Stimulated activated CD8-positive, alpha-beta memory T cell treated with anti-CD3 and anti-CD28 coated beads, Interleukin-15, amount 100 ng/mL, for 24 hours (primary cell): ENCODE data around the gene ATP11C.
"Not testable (repeated sequence)": the region's sequence is repeated elsewhere in the genome, so short reads cannot be mapped to it uniquely, and the experiment has no call there.

Experiments
- DNase-seq: peaks from one replicate; pipeline ENCODE4 v3.0.0-alpha.2; 2020; ENCODE audit warnings: low read depth

The ATP11C gene

GRCh38 chrX:139851730-139852129 lies 81.1 kb downstream of the ATP11C start:
- no peak for DNase-seq

DNA sequence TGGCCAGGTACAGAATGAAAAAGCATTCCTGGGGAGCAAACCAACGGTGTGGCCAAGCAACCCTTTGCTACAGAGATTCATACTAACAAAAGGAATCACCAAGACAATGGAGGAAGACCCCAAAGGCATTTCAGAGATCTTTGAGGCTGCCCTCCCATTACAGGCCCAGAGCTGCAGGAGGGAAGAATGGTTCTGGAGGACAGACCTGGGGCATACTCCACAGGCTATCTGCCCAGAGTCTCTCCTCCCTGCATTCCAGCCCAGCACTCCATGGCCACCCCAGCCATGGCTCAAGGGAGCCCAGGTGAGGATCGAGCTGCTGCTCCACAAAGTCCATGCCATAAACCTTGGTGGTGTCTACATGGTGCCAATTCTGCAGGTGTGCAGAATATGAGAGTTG lies 81.9 kb downstream of the ATP11C start:
- DNase-seq = no peak

GRCh38 chrX:139844884-139845283 lies 88.0 kb downstream of the ATP11C start:
- no peak for DNase-seq

GRCh38 chrX:139844163-139844562 lies 88.7 kb downstream of the ATP11C start:
- no peak for DNase-seq

- DNase-seq = no peak
Measured at GRCh38 chrX:139842326-139843185, 90.3 kb downstream of the ATP11C start.

DNA sequence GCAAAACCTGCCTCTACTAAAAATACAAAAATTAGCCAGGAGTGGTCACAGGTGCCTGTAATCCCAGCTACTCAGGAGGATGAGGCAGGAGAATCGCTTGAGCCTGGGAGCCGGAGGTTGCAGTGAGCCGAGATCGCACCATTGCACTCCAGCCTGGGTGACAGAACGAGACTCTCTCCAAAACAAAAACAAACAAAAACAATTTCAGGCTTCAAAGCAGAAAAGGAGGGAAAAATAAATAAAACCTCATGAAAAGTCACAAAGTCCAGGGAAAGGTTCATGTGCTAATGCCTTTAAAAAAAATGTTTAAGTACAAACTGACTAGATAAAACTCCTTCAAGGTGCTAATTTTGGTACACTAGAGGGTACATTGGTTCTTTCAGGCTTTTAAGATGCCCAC lies 96.5 kb downstream of the ATP11C start:
- DNase-seq = not testable (repeated sequence)

- DNase-seq = no peak
Measured at GRCh38 chrX:139834879-139835278, 98.0 kb downstream of the ATP11C start.

DNA sequence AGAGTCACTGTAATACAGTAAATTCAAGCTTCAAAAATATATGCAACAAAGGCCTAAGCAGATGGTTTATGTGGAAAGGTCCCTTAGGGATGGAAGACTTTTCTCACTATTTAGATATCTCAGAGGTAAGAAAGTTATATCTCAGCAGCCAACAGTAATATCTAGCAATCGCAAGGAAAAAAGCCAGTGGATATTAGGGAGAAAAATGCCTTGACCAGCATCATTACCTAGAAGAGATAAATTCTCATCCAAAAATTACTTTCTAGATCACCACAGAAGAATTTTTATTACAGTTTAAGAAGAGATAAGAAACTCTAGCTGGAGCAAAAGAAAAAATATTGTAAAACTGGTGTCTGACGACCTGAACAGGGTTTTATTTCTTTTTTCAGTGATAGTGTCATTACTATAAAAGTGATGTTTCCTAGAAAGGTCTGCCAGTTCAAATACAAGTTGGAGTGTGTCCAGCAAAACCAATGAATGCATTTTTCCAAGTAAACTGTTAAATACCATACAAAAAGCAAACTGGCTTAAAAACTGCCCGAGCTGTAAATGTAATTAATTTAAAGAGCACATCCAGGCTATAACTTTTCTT lies 100.0 kb downstream of the ATP11C start:
- no peak for DNase-seq

- no peak for DNase-seq
Measured at GRCh38 chrX:139831675-139832456, 101.0 kb downstream of the ATP11C start.

- DNase-seq = no peak
Measured at GRCh38 chrX:139831017-139831416, 101.8 kb downstream of the ATP11C start.

DNA sequence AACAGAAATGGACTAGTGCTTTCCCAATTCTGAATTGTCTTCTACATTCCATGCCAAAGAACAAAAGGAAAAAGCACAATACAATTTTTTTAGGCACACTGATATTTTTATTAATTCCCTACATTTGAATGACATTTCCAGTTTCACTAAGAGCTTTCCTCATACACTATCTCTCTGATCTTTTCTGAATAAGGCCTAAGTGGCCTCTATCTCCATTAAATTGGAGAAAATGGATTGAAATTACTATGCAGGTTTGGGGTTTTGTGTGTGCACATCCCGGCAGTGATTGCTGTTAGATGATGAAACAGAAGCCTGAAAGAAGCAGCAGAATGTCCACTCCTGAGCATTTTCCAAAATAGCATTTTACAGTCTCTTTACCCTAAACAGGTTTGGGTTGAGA lies 104.0 kb downstream of the ATP11C start:
- no peak for DNase-seq

GRCh38 chrX:139828033-139828432 lies 104.8 kb downstream of the ATP11C start:
- no peak for DNase-seq

DNA sequence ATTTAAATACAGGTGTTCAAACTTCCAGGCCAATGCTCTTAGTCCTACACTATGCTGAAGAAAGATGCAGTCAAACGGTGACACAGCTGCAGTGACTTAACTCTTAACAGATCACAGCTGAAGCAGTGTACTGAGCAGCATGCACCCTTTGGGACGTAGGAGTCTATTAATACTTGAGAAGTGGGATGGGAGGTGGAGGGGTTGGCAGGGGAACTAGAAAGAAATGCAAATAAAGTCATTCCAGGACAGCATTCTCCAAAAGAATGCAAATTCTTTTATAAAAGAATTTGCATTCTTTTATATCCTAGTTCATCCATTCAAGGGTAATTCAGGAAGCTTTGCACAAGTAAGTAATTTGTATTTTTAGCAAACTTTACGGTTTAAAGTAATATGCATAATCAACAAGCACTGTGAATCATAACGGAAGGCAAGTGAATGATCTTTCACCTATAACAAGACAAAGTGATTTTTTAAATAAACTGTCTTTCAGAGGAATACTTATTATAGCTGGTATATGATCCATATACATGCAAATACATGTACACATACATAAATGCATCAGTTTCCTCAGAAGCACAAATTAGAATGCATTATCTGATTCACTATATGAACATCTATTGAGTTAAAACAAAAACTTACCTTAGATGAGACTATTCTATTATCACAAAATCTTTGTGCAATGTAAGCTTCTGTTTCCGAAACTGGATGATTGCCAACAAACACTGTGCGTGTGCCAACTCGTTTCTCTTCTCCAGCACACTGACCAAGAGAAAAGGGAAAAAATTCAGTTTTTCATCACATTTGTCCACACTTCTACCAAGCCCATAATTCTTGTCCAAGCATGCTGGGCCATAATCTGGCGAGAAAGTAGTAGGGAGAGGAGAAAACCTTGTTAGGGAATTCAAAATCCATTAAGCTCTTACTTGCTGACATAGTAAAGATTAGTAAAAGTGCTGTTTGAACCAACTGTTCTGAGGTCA lies 106.5 kb downstream of the ATP11C start:
- DNase-seq = no peak

- no peak for DNase-seq
Measured at GRCh38 chrX:139825618-139826017, 107.2 kb downstream of the ATP11C start.

DNA sequence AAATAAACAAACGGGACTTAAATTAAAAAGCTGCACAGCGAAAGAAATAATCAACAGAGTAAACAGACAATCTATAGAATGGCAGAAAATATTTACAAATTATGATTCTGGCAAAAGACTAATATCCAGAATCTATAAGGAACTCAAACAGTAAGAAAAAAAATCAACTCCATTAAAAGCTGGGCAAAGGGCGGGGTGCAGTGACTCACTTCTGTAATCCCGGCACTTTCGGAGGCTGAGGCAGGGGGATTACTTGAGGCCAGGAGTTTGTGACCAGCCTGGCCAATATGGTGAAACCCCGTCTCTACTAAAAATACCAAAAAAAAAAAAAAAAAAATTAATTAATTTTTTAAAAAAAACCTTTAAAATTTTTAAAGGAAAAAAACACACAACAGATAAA lies 109.0 kb downstream of the ATP11C start:
- no peak for DNase-seq

DNA sequence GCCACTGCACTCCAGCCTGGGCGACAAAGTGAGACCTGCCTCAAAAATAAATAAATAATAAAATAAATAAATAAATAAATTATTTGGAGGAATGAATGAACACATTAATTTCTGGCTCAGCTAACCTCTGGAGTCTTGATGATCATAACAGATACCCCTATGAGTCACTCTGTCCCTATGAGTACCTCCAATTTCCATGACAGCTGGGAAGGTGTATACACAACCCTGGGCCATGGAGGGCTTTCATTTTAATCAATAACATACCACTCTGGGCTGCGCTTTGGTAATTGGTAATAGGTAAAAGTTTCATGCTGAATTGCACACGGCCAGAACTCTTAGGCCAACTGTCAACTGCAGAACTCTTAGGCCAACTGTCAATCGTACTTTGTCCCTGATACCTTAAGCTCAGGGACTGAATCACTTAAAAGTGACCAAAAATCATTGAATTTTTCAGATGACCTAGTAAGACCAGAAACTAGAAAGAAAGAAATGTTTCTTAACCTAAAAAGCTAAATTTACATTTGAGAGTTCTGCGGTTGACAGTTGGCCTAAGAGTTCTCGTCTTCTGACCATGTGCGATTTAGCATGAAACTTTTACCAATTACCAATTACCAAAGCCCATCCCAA lies 112.4 kb downstream of the ATP11C start:
- no peak for DNase-seq

GRCh38 chrX:139816204-139816603 lies 116.6 kb downstream of the ATP11C start:
- DNase-seq = no peak

GRCh38 chrX:139815771-139816170 lies 117.1 kb downstream of the ATP11C start:
- no peak for DNase-seq

DNA sequence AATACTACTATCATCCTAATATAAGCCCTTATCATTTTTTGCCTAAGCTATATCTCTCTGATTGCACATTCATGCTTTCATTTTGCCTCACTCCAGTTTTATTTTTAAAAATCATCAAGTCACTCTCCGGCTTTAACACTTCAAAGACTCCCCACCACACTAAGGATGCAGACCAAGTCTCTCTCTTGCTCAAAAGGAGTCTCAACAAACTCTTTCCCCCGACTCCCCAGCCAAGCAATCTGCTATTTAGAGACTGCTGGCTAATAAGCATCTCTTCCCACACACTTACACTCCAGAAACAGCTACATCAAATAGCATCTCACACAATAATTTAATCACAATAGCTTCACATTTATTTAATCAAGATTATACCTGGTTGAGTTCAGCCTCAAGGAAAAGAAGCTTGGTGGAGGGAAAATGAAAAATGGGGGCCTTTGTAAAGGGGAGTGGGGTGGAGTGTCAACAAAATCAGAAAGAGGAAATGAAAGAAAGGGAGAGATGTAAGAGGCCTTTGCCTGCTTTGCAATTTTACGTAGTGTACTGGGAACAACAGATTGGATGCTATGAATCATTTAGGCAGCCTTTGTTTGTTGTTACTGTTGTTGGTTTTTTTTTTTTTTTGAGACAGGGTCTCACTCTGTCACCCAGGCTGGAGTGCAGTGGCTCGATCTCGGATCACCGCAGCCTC lies 120.8 kb downstream of the ATP11C start:
- DNase-seq = no peak

GRCh38 chrX:139804482-139804881 lies 128.4 kb downstream of the ATP11C start:
- no peak for DNase-seq

- no peak for DNase-seq
Measured at GRCh38 chrX:139803224-139803623, 129.6 kb downstream of the ATP11C start.
